ENCODE results near the gene EPN2.

Gene EPN2

GRCh38 chr17:19374136-19374535, 137.0 kb downstream of the EPN2 start:
- no peak overlapping the region for H3K27ac ChIP-seq
- no peak for DNase-seq (ENCODE audit: low read depth, low spot score)

GRCh38 chr17:19375732-19376131, 138.6 kb downstream of the EPN2 start:
- no peak for DNase-seq (ENCODE audit: low read depth, low spot score)
- H3K27ac ChIP-seq = no peak overlapping the region

- no peak for DNase-seq (ENCODE audit: low read depth, low spot score)
- H3K27ac ChIP-seq = peak overlapping the region; percentile 95
Observed at GRCh38 chr17:19376811-19377210, 139.6 kb downstream of the EPN2 start.

- DNase-seq (ENCODE audit: low read depth, low spot score) = peak; percentile 95
- H3K27ac ChIP-seq = peak overlapping the region; percentile 95
Observed at GRCh38 chr17:19377602-19378415, 140.6 kb downstream of the EPN2 start.

GRCh38 chr17:19378416-19379360, 141.5 kb downstream of the EPN2 start, which contains the start of gene MAPK7:
TSS of gene MAPK7 (plus strand) at chr17:19378498. CDS start at chr17:19378901, 403 bp downstream.
- no peak for DNase-seq (ENCODE audit: low read depth, low spot score)
- H3K27ac ChIP-seq = peak within 1 kb of the TSS; percentile 95

GRCh38 chr17:19379361-19380065, 142.3 kb downstream of the EPN2 start:
- no peak for DNase-seq (ENCODE audit: low read depth, low spot score)
- H3K27ac ChIP-seq = peak overlapping the region; percentile 95

GRCh38 chr17:19380481-19381301, 143.5 kb downstream of the EPN2 start:
- no peak overlapping the region for H3K27ac ChIP-seq

GRCh38 chr17:19381361-19381740, 144.2 kb downstream of the EPN2 start:
- no peak for DNase-seq (ENCODE audit: low read depth, low spot score)
- no peak overlapping the region for H3K27ac ChIP-seq

More at GRCh38 chr17:19380481-19381301, 143.5 kb downstream of the EPN2 start:
- no peak for DNase-seq (ENCODE audit: low read depth, low spot score)

- no peak overlapping the region for H3K27ac ChIP-seq
Observed at GRCh38 chr17:19381741-19382444, 144.7 kb downstream of the EPN2 start.

GRCh38 chr17:19382531-19383444, 145.6 kb downstream of the EPN2 start:
- H3K27ac ChIP-seq = no peak overlapping the region
- DNase-seq (ENCODE audit: low read depth, low spot score) = no peak

More at GRCh38 chr17:19381741-19382444, 144.7 kb downstream of the EPN2 start:
- DNase-seq (ENCODE audit: low read depth, low spot score) = no peak

- H3K27ac ChIP-seq = no peak overlapping the region
Observed at GRCh38 chr17:19383681-19384470, 146.7 kb downstream of the EPN2 start.

GRCh38 chr17:19384723-19385391, 147.7 kb downstream of the EPN2 start:
- H3K27ac ChIP-seq = peak overlapping the region; percentile 36
- no peak for DNase-seq (ENCODE audit: low read depth, low spot score)

More at GRCh38 chr17:19383681-19384470, 146.7 kb downstream of the EPN2 start:
- DNase-seq (ENCODE audit: low read depth, low spot score) = no peak

- DNase-seq (ENCODE audit: low read depth, low spot score) = no peak
- H3K27ac ChIP-seq = peak overlapping the region; percentile 36
Observed at GRCh38 chr17:19385521-19385983, 148.4 kb downstream of the EPN2 start.

Measured in epithelial cell of prostate (primary cell).